Suppressor macrophage treated with lipopolysaccharide for 1 hour (primary cell): ENCODE data around the gene C3orf70.

Experiments
- DNase-seq, 3 donors: peaks; one replicate each; pipeline ENCODE4 v3.0.0-alpha.2; 2020 to 2022

C3orf70 gene

GRCh38 chr3:185084901-185085300 lies 68.0 kb downstream of the C3orf70 start:
- DNase-seq = no peak

DNA sequence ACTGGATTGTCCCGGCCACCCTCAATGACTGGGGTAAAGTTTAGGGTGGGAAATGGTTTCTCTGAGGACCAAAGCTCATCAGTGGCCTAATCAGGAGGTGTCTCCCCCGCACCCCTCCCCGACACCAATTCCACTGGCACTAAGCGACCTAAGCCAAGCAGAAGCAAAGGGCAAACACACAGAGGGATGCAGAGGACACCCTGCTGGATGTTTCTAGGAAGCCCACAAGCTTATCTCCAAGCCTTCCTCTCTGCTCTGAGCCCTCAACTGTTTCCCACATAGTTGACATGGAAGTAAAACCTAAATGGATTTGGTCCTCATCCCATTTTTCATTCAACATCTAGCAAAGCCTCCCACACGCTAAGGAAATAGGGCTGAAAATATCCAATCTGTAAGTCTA lies 68.5 kb downstream of the C3orf70 start:
- no peak for DNase-seq

DNA sequence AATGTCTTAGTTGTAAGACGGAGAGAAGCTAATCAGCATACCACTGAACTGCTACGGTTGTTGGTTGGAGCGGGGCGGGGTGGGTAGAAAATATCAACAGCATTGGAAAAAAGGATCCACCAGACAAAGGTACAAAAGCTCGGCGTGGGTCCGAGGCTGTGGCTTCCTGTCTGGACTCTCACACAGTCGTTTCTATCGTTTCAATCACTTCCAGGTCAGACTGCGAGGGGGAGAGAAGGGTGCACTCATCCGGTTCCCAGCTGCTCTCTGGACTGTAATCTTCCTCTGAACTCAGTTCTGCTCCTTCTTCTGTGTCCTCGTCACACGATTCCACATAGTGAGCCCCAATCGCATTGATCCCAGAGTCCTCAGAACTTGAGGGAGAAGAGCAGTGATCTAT lies 70.0 kb downstream of the C3orf70 start:
- no peak for DNase-seq

DNA sequence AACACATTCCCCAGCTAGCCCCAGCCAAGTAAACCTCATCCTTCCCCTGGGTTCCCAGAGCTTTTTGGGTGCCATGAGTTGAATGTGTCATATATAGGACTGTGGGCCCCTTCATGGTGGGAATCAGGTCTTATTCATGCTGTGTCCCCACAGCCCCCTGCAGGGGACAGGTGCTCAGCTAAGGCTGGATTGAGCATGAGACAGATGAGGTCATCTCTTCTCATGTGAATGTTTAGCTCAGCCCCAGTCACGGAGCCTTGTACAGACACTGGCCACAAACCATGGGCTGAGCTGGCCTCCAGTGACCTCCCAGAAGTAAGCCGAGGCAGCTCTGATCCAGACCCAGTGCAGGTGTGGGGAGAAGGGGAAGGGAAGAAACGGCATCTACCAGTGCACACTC lies 70.7 kb downstream of the C3orf70 start:
- DNase-seq = no peak

GRCh38 chr3:185081521-185081920 lies 71.3 kb downstream of the C3orf70 start:
- DNase-seq = no peak

GRCh38 chr3:185079625-185080024 lies 73.2 kb downstream of the C3orf70 start:
- DNase-seq = no peak

- DNase-seq = no peak
Measured at GRCh38 chr3:185076219-185076618, 76.6 kb downstream of the C3orf70 start.

DNA sequence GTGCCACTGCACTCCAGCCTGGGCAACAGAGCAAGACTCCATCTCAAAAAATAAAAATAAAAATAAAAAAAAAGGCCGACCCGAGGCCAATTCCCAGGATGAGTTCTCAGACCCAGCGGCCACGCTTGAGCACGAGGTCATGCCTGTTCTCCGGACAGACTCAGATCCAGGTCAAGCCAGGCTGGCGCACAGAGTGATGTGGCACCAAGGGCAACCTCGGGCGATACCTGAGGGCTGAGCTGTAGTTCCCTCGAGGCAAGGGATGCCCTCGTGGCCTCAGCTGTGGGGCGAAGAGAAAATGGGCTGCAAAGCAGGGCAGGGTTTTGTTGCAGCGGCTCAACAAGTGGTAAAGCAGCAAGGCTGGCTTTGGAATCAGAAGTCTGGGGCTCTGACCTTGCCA lies 77.3 kb downstream of the C3orf70 start:
- no peak for DNase-seq

DNA sequence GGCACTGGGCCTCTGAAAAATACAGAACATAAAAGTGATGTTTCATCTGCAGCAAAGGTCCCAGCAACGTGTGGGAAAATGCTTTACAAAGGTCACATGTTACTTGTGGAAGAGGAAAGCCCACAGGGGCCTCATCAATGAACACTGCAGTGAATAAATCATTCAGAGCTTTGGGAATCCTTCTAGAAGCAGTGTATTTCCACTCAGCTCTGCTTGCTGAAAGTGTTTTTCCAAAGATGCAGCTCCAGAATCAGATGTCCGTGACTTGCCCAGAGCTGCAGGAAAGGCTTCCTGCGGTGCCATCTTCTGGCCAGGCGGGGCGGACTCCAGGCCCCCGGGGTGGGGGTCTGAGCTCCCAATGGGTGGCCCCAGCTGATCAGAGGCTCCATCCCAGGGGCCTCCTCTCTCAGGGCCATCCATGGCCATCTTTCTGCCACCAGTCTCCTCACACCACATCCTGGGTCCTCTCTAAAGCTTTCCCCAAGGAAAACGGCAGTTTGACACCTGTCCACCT lies 81.5 kb downstream of the C3orf70 start:
- DNase-seq = no peak

DNA sequence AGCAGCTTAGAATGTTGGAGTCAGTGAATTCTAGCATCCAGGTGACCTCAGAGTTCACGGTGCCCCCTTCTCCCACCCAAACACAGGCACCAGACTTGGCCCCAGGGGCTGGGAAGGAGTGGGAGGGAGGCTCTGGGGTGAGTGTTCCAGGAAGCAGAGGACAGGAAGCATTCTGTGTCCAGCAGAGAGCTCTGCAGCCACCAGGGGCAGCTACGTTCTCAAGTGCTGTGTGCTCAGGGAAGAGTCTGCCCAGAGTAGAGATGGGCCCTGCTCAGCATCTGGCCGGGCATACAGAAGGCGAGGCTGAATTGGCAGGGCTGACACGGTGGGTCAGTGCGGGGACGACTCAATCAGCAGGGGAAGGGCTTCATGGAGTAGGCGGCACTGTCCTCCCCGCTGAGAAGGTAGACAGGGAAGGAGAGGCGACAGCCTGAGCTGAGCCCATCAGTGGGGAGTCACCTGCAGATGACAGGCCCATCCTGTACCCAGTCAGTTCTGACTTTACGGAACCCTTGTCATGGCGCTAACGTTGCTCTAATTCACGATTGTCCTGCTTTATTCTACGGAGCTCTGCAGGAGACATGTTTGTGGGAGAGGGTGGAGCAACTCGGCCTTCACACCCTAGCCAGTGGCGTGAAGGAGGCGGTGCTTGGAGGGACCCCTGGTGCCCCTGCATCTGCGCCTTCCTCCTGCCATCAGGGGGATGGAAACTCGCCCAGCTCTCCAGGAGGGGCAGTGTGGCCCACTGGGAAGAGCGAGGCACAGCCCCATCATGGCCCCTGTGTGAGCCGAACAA lies 82.2 kb downstream of the C3orf70 start:
- DNase-seq = peak in 2 of 3 donors; percentile 13 to 37

GRCh38 chr3:185069037-185070030 lies 83.5 kb downstream of the C3orf70 start:
- DNase-seq = no peak

DNA sequence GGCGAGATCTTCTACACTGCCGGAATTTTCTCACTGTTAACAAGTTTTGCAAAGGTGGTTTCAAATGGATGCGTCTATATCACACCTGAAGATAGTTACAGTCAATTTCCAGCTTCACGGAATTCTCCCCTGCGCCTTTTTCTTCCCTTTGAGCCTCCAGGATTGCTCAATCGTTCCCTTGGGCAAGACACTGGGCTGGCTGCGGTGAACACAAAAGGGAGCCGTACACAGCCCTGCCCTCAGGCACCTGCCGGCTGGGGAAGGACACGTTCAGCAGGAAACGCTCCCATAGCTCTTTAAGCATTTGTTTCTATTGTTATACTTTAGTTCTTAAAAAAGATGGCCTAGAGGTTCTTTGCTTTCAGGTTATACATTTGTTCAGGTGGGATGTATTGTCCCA lies 85.7 kb downstream of the C3orf70 start:
- no peak for DNase-seq

DNA sequence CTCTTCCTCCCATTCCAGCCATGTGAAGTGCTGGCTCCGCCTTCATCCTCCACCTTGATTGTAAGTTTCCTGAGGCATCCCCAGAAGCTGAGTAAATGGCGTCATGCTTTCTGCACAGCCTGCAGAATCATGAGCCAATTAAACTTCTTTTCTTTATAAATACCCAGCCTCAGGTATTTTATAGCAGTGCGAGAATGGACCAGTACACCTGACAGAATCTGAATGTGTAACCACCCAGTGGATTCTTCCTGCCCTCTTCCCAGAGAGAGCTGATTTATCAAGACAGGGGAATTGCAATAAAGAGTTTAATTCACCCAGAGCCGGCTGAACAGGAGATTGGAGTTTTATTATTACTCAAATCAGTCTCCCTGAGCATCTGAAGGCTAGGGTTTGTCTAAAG lies 86.6 kb downstream of the C3orf70 start:
- DNase-seq = no peak

DNA sequence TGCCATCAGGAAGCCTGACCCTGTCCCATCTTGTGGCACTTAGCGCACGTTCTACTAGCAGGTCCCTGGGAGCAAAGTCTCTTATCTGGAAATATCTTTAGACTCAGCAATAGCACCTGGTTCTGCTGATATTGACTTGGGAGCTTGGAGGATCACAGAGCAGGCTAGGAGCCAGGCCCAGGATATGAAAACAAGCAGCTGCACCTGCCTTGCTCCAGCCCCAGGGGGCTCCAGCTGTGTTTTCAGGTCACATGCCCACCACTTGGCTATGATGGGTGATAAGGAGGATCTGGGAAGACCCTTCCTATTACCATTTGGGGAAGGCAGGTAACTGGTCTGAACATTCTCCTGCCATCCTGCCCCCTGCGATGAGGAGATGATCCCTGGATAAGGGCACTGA lies 87.8 kb downstream of the C3orf70 start:
- DNase-seq = no peak

DNA sequence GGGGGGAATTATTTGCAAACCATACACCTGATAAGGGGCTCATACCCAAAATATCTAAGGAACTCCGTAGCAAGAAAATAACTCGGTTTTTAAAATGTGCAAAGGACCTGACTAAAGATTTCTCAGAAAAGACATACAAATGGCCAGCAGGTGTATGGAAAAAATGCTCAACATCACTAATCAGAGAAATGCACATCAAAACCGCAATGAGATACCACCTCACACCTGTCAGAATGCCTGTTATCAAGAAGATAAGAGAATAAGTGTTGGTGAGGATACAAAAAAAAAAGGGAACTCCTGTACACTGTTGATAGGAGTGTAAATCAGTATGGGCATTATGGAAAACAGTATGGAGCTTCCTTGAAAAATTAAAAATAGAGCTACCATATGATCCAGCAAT lies 89.4 kb downstream of the C3orf70 start:
- no peak for DNase-seq

DNA sequence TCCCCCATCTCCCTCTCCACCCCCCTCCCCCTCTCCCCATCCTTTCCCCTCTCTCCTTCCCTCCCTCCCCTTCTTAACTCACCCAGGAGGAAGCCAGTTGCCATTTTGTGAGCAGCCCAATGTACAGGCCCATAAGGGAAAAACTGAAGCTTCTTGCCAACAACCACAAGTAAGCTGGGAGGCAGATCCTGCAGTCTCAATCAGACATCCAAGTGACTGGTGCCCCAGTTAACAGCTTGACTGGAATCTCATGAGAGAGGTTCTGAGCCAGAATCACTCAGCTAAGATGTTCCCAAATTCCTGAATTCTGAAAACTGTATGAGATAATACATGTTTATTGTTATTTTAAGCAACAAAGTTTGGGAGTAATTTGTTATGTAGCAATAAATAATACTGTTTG lies 90.7 kb downstream of the C3orf70 start:
- no peak for DNase-seq

DNA sequence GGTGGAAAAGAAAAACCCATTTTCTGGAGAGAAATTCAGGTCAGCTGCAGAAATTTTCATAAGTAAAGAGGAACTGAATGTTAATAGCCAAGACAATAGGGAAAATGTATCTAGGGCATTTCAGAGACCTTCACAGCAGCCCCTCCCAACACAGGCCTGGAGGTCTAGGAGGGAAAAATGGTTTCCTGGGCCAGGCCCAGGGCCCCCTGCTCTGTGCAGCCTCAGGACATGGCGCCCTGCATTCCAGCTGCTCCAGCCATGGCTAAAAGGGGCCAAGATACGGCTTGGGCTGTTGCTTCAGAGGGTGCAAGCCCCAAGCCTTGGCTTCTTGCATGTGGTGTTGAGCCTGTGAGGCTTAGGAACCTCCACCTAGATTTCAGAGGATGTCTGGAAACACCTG lies 92.2 kb downstream of the C3orf70 start:
- DNase-seq = peak in 1 of 3 donors; percentile 23

DNA sequence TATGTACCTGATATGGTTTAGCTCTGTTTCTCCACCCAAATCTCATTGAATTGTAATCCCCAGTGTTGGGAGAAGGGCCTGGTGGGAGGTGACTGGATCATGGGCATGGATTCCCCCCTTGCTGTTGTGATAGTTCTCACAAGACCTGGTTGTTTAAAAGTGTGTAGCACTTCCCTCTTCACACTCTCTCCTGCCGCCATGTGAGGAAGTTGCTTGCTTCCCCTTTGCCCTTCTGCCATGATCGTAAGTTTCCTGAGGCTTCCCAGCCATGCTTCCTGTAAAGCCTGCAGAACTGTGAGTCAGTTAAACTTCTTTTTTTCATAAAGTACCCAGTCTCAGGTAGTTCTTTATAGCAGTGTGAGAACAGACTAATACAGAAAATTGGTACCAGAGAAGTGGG lies 93.1 kb downstream of the C3orf70 start:
- peak; percentile 58 to 67 (median 60) for DNase-seq

GRCh38 chr3:185058796-185059195 lies 94.1 kb downstream of the C3orf70 start:
- peak; percentile 34 to 76 (median 54) for DNase-seq

DNA sequence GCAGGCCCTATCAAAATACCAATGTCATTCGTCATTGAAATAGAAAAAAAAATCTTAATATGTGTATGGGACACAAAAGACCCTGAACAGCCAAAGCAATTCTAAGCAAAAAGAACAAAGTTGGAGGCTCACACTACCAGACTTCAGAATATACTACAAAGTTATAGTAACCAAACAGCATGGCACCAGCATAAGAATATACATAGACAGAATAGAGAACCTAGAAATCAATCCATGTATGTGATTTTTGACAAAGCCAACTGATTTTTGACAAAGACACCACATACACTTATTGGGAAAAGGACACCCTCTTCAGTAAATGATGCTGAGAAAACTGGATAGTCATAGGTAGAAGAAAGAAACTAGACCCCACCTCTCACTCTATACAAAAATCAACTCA lies 95.0 kb downstream of the C3orf70 start:
- DNase-seq = no peak

DNA sequence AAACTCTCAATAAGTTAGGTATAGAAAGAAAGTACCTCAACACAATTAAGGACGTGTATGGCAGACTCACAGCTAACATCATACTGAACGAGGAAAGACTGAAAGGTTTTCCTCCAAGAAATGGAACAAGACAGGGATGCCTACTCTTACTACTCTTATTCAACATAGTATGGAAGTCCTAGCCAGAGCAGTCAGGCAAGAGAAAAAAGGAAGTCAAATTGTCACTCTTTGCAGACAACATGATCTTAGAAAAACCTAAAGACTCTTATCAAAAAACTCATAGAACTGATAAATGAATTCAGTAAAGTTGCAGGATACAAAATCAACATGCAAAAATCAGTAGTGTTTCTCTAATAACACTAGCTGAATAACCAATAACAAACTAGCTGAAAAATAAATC lies 96.0 kb downstream of the C3orf70 start:
- DNase-seq = no peak

- no peak for DNase-seq
Measured at GRCh38 chr3:185052631-185053030, 100.2 kb downstream of the C3orf70 start.

DNA sequence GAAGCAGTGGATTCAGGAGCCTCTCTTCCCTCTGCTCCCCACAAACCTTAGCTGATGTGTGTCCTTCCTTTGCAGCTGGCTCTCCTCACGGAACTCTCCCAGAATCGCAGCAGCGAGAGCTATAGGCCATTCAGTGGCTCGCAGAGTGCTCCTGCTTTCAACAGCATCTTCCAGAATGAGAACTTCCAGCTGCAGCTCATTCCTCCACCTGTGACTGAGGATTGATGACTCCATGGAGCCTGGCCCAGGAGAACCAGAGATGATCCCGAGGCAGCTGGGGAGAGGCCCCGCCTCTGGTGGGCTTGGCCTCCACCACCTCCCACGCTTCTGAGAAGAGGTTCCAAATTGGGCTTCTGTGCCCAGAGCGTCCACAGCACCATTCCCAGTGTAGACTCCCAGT lies 101.1 kb downstream of the C3orf70 start:
- no peak for DNase-seq

DNA sequence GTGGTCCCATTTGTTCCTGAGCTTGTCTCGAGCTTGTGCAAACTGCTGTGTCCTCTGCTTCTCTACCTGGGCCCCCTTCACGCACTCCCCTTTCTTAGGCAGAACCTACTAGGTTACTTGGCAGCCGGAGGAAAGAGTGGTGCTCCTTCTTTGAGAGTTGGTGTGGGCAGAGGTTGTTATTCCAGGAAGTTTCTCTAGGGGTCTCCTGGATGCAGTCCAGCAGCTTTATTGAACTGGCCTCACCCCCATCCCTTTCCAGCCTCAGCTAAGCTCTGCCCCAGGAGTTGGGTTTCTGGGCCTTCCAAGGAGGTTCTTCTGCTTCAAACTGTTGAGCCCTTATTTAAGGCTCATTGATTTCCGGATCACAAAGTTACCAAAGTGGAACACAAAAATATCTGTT lies 103.2 kb downstream of the C3orf70 start:
- DNase-seq = no peak
